SJCRH30 (cell line): ENCODE data around the gene PTPRU. TPM values are rescaled to one million over a fixed set of nuclear protein-coding genes. Genes with fewer than 3 reads are reported as not detected.
"Not testable (repeated sequence)": the region's sequence is repeated elsewhere in the genome, so short reads cannot be mapped to it uniquely, and the experiment has no call there.

Experiments used
- DNase-seq, 2 experiments: peaks; one replicate each; pipeline ENCODE4 v3.0.0-alpha.2; 2015 to 2020
- H3K27ac ChIP-seq: fragments of 250-450 bp; sonication (Bioruptor Pico); 2 replicates; pipeline ENCODE4 v1.5.1; 2020; ENCODE audit warnings: mild to moderate bottlenecking, moderate library complexity
- H3K27me3 ChIP-seq: fragments of 250-450 bp; sonication (Bioruptor Pico); 2 replicates; pipeline ENCODE4 v1.5.1; 2020; ENCODE audit warnings: mild to moderate bottlenecking, moderate library complexity
- H3K36me3 ChIP-seq: fragments of 250-450 bp; sonication (Bioruptor Pico); 2 replicates; pipeline ENCODE4 v1.5.1; 2020; ENCODE audit warnings: mild to moderate bottlenecking, moderate library complexity
- H3K4me1 ChIP-seq: fragments of 250-450 bp; sonication (Bioruptor Pico); 2 replicates; pipeline ENCODE4 v1.5.1; 2020; ENCODE audit warnings: mild to moderate bottlenecking, moderate library complexity
- H3K4me3 ChIP-seq: fragments of 250-450 bp; sonication (Bioruptor Pico); 2 replicates; pipeline ENCODE4 v1.5.1; 2020; ENCODE audit warnings: mild to moderate bottlenecking, moderate library complexity
- H3K9me3 ChIP-seq: fragments of 250-450 bp; sonication (Bioruptor Pico); replicated peaks from 2 replicates; pipeline ENCODE4 v1.5.1; 2020; ENCODE audit warnings: mild to moderate bottlenecking, moderate library complexity
- total RNA-seq: library from RNA; depleted of rRNA; stranded (reverse); fragments of >200 nt; shearing (Covaris generic); gene quantifications from 2 replicates; pipeline ENCODE4 v1.2.3, GENCODE V29; 2014

PTPRU gene
- total RNA-seq, 1 experiment from 2014 or later, result 16.3 TPM

GRCh38 chr1:29292344-29292743 is 56.0 kb downstream of the PTPRU start:
- no peak overlapping the region for H3K27ac ChIP-seq
- H3K36me3 ChIP-seq, result peaks cover 5% of the 10 kb centered on the region; the same call in 1 of the 2 replicates
- no peaks in the 10 kb centered on the region for H3K27me3 ChIP-seq
- H3K9me3 ChIP-seq, result no peaks in the 10 kb centered on the region
- H3K4me3 ChIP-seq, result no peak overlapping the region
- no peak for DNase-seq
- no peaks in the 10 kb centered on the region for H3K4me1 ChIP-seq

- Histone ChIP-seq H3K36me3 (peaks cover 7% of the 10 kb centered on the region; the same call in 1 of the 2 replicates), H3K4me3 (no peak overlapping the region), H3K27me3 (no peaks in the 10 kb centered on the region), H3K4me1 (no peaks in the 10 kb centered on the region), H3K9me3 (no peaks in the 10 kb centered on the region), H3K27ac (no peak overlapping the region)
- no peak for DNase-seq
These were observed 61.1 kb downstream of the PTPRU start for GRCh38 chr1:29297450-29297849.

- Histone ChIP-seq H3K36me3 (peaks cover 7% of the 10 kb centered on the region; the same call in 1 of the 2 replicates), H3K9me3 (no peaks in the 10 kb centered on the region), H3K27ac (no peak overlapping the region), H3K27me3 (no peaks in the 10 kb centered on the region), H3K4me3 (no peak overlapping the region), H3K4me1 (no peaks in the 10 kb centered on the region)
- no peak for DNase-seq
These were observed 61.9 kb downstream of the PTPRU start for GRCh38 chr1:29298246-29298645.

GRCh38 chr1:29299446-29299845 is 63.1 kb downstream of the PTPRU start:
- Histone ChIP-seq H3K27me3 (no peaks in the 10 kb centered on the region), H3K36me3 (peaks cover 5% of the 10 kb centered on the region; the same call in 1 of the 2 replicates), H3K4me3 (no peak overlapping the region), H3K27ac (no peak overlapping the region), H3K9me3 (no peaks in the 10 kb centered on the region), H3K4me1 (no peaks in the 10 kb centered on the region)
- DNase-seq, result no peak

GRCh38 chr1:29301732-29302131 is 65.4 kb downstream of the PTPRU start:
- not testable (repeated sequence) for H3K36me3 ChIP-seq, H3K4me3 ChIP-seq, H3K9me3 ChIP-seq, H3K27me3 ChIP-seq, H3K27ac ChIP-seq, H3K4me1 ChIP-seq, DNase-seq

GRCh38 chr1:29303201-29304024 is 67.1 kb downstream of the PTPRU start:
- no peak overlapping the region for H3K4me3 ChIP-seq
- H3K27ac ChIP-seq, result no peak overlapping the region
- DNase-seq, result no peak
- H3K4me1 ChIP-seq, result no peaks in the 10 kb centered on the region
- no peaks in the 10 kb centered on the region for H3K9me3 ChIP-seq
- H3K36me3 ChIP-seq, result 0 out of 2 replicates have a peak, but pooled peaks cover 2% of the 10 kb centered on the region
- H3K27me3 ChIP-seq, result no peaks in the 10 kb centered on the region

GRCh38 chr1:29304025-29304684 is 67.8 kb downstream of the PTPRU start:
- no peaks in the 10 kb centered on the region for H3K27me3 ChIP-seq
- DNase-seq, result no peak
- H3K4me1 ChIP-seq, result no peaks in the 10 kb centered on the region
- H3K36me3 ChIP-seq, result 0 out of 2 replicates have a peak, but pooled peaks cover 2% of the 10 kb centered on the region
- H3K9me3 ChIP-seq, result no peaks in the 10 kb centered on the region
- H3K4me3 ChIP-seq, result no peak overlapping the region
- no peak overlapping the region for H3K27ac ChIP-seq

- Histone ChIP-seq H3K9me3 (no peaks in the 10 kb centered on the region), H3K27me3 (no peaks in the 10 kb centered on the region), H3K27ac (no peak overlapping the region), H3K4me3 (no peak overlapping the region), H3K36me3 (0 out of 2 replicates have a peak, but pooled peaks cover 2% of the 10 kb centered on the region), H3K4me1 (no peaks in the 10 kb centered on the region)
- no peak for DNase-seq
These were observed 69.6 kb downstream of the PTPRU start for GRCh38 chr1:29305943-29306342.

- DNase-seq, result no peak
- Histone ChIP-seq H3K27me3 (no peaks in the 10 kb centered on the region), H3K27ac (no peak overlapping the region), H3K36me3 (0 out of 2 replicates have a peak, but pooled peaks cover 2% of the 10 kb centered on the region), H3K4me1 (no peaks in the 10 kb centered on the region), H3K9me3 (no peaks in the 10 kb centered on the region), H3K4me3 (no peak overlapping the region)
These were observed 70.3 kb downstream of the PTPRU start for GRCh38 chr1:29306471-29307140.

GRCh38 chr1:29309075-29309474 is 72.8 kb downstream of the PTPRU start:
- Histone ChIP-seq H3K27me3 (no peaks in the 10 kb centered on the region), H3K36me3 (no peaks in the 10 kb centered on the region), H3K4me3 (no peak overlapping the region), H3K27ac (no peak overlapping the region), H3K9me3 (no peaks in the 10 kb centered on the region), H3K4me1 (no peaks in the 10 kb centered on the region)
- no peak for DNase-seq

GRCh38 chr1:29309621-29310020 is 73.3 kb downstream of the PTPRU start:
- no peak overlapping the region for H3K27ac ChIP-seq
- no peak overlapping the region for H3K4me3 ChIP-seq
- no peaks in the 10 kb centered on the region for H3K27me3 ChIP-seq
- H3K9me3 ChIP-seq, result no peaks in the 10 kb centered on the region
- no peaks in the 10 kb centered on the region for H3K36me3 ChIP-seq
- DNase-seq, result no peak
- no peaks in the 10 kb centered on the region for H3K4me1 ChIP-seq

GRCh38 chr1:29310616-29311180 is 74.4 kb downstream of the PTPRU start:
- no peak for DNase-seq
- H3K4me3 ChIP-seq, result no peak overlapping the region
- H3K27ac ChIP-seq, result no peak overlapping the region
- no peaks in the 10 kb centered on the region for H3K4me1 ChIP-seq
- no peaks in the 10 kb centered on the region for H3K36me3 ChIP-seq
- no peaks in the 10 kb centered on the region for H3K27me3 ChIP-seq
- no peaks in the 10 kb centered on the region for H3K9me3 ChIP-seq

- DNase-seq, result no peak
- H3K4me3 ChIP-seq, result no peak overlapping the region
- no peaks in the 10 kb centered on the region for H3K27me3 ChIP-seq
- no peaks in the 10 kb centered on the region for H3K4me1 ChIP-seq
- H3K27ac ChIP-seq, result no peak overlapping the region
- no peaks in the 10 kb centered on the region for H3K36me3 ChIP-seq
- H3K9me3 ChIP-seq, result no peaks in the 10 kb centered on the region
These were observed 75.2 kb downstream of the PTPRU start for GRCh38 chr1:29311352-29312030.
